HG03103 (cell line): ENCODE data around the gene PNPLA7.
"Not testable (repeated sequence)": the region's sequence is repeated elsewhere in the genome, so short reads cannot be mapped to it uniquely, and the experiment has no call there.

Experiments
- ATAC-seq: cut with Tn5 transposase; IDR thresholded peaks from one replicate; pipeline ENCODE4 v1.9.1; 2021; ENCODE audit warnings: low read depth; ENCODE audit not compliant: unreplicated experiment

PNPLA7 gene

DNA sequence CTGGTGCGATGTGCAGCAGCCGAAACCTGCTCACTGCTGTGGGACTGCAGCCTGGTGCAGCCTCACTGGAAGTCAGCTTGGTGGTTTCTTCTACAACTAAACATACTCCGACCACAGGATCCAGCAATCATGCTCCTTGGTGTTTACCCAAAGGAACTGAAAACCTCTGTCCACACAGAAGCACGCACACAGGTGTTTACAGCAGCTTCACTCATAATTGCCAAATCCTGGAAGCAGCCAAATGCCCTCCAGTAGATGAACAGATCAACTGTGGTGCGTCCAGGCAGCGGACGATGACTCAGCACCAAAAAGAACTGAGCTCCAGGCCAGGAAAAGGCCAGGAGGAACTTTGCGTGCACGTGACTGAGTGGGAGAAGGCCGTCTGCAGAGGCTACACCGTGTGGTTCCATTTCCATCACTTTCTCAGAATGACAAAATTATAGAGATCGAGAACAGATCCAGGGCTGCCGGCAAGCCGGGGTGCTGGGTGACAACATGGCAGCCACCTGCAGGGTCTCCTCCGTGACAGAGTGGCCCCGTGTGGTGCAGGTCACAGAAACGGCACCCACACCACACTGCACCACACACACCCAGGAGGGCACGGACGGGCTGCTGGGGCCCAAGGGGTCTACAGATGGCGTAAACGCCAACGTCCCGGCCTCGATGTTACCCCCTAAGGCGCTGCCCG lies 68.0 kb downstream of the PNPLA7 start:
- no peak for ATAC-seq

DNA sequence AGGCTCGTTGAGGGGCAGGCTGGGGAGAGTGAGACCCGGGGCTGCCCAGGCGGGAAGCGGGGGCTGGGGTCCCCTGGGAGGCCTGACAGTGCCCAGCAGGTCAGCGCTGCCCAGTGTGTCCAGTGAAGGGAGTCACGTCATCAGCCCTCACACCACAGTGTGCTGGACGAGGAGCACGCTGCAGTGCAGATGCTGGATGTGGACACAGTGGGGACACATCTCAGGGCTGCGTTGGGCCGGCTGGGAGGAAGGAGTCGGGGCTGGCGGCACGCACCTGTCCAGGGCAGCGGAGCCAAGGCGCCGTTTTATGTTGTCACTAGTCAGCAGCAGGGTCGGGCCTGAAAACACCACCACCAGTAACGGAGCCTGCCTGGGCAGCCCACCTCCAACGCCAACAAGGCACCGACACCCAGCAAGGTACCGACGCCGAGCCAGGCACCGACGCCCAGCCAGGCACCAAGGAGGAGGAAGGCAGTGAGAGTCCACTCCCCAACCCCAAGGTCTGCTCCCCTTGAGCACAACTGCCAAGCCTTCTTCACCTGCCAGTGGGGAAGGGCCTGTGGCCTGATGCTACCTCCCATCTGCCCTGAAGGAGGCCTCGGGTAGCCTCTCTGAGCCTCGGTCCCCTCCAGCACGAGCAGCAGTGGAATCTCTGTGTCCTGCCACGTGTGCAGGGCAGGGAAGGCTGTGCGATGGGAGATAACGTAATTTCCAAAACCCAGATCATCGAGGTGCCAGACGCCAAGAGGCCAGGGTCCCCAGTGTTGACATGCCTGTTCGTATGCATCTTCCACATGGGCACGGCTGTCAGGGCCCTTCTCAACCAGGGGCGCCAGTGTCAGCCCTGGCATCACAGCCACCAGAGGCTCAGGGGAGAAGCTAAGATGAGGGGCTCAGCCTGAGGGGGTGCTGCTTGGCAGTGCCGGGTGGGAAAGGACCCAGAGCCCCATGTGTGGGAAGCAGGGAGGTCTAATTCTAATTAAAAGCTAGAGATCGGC lies 69.2 kb downstream of the PNPLA7 start:
- no peak for ATAC-seq

DNA sequence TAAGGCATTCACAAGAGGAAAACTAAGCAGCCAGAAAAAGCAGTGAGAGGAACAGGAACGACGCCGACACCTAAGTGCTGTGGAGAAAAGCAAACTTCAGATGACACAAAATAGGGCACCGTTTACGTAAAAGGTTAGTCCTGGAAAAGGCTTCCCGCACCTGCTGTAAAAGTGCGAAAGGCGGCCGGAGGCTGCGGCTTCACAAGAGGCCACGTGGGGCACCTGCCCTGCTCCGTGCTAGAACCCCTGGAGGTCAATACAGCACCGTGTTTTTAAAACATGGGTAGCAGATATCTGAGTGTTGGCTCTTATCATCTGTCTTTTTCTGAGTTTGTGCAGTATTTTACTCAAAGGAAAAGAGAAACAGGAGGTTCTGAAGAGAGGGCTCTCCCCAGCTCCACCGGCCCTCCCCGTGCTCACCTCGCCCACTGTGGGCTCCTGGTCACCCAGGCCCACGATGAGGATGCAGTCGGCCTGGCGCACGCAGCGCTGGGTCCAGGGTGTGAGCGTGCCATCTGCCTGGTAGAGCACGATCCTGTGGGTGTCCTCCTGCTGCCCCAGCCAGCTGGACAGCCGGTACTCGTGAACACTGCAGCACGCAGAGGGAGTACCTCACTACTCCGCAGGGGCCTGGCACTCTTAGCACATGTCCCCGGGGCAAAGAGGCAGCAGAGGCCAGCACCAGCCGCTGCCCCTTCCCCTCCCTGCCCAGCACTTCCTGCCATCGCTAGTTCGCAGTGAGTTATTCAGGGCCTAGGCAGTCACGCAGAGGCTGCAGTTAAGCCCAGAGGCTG lies 70.1 kb downstream of the PNPLA7 start:
- ATAC-seq, result no peak

DNA sequence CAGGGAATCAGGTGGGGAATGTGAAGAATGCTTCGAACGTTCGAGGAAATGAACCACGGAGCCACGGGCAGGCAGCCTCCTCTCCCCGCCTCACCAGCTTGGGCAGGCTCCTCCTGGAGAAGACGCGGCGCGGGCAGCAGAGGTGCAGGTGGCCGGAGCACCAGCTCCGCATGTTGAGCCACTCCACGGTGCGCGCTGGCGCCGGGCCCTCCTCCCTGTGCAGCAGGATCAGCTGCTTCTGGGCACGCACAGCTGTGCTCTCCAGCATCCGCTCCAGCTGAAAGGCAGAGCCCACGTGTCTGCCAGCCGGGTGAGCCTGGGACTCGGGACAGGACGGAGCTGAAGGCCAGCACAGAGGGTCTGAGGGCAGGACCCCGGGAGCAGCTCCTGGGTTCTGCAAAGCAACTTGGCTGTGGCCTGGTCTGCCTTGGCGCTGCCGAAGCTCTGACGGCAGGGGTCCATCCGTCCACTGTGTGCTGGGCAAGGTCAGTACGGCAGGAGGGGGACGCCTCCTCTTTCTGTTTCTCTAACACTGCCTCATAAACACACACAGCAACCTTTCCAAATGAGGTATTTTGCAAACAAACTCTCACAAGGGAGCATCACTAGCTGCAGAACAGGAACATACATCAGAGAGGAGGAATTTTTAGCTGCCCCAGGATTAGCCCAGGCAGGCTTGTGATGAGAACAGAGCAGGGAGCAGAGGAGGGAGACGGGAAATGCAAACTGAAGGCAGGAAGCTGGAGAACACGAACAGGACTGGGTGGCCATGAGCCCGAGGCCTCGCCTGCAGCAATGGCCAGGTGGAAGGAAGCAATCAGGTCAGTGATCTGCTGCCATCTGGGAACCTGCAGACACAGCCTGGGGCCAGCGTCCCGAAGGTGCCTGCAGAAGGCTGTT lies 71.0 kb downstream of the PNPLA7 start:
- no peak for ATAC-seq

DNA sequence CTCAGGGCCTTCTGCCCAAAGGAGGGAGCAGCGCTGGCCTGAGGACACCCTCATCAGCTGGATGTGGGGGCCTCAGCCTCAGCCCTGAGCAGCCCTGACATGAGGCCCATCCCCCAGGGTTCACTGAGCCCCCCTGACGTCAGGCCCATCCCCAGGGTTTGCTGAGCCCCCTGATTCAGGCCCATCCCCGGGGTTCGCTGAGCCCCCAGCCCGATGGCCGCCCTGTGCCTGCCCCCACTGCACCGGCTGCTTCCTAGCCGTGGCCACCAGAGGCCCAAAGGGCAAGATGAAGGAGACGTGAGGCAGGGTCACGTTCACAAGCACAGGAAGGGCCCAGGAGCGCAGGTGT lies 71.6 kb downstream of the PNPLA7 start:
- no peak for ATAC-seq

DNA sequence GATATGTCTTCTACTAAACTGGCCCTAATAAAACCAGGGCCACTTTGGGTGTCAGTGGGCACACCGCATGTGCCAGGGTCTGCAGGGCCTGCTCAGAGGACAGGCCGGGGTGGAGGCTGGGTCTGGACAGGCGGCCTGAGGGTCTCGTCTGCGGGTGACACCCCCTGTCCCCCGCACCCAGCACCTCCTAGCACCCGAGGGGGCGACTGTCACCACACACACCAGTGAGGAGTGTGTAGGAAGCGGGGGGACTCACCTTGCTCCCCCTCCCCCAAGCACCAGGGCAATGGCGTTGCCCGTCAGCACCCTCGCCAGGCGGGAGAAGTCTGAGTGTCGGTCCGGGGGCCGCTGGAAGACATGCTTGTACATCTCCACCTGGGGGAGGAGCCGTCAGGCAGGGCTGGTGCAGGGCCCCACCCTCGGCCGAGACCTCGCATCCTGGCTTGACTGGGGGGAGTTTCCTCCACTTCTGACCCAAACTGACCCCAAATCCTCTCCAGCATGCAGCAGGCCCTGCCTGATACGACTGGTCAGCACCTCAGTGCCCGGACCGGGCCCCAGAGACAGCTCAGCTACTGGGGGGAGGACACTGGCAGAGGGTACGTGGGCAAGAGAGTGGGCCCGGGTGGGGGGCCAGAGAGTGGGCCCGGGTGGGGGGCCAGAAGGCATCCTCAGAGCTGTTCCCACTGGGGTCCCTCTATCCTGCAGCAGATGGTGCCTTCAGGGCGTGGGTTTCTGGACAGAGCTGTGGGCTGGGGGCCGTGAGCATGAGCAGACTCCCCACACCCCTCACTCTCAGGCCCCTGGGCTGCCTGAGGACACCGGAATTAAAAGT lies 72.2 kb downstream of the PNPLA7 start:
- ATAC-seq, result no peak

DNA sequence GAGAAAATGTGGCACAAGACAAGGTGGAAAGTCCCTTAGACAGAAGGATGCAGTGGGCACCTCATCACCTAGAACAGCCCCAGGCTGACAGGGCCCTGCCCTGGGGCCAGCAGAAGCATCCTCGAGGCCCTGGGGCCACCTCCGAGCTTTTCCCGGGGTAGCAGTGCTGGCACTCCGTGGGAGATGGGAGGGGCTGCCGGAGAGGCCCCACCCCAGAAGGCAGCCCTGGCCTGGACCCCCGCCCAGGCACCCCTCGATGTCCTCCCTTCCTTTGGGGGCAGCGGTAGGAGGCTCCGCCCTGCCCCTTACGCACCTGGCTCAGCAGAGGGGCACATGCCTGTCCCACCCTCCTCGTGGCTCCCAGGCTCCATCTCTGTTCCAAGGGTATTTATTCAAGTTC lies 73.3 kb downstream of the PNPLA7 start:
- no peak for ATAC-seq

DNA sequence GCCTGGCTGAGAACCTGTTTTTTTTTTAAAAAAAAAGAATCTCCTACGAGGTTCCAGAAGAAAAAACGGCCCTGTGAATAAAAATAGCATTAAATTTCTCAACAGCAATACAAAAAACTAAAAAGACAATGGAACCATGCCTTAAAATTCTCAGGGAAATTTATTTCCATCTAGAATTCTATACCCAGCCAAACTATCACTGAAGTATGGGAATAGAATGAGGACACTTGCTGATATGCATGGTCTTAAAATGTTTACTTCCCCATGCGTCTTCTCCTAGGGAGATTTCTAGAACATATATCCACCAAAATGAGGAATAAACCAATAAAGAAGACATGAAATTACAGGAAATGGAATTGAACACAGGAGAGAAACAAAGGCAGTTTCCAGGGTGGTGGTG lies 74.5 kb downstream of the PNPLA7 start:
- ATAC-seq, result no peak

DNA sequence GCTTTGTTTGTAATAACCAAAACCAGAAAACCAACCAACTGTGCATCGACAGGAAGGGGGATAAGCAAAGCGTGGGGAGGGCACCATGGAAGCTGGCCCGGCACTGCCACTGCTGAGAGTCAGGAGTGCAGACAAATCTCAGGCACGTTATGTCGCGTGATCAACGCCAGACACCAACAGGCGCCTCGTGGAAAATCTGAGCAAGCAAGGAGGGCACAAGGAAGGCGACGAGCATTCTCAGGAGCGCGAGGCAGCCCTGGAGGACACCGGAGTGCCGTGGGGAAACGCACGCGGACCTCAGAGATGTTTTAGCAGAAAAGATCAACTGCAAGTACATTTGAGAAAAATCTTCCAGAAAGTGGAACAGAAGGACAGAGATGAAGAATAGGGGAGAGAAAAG lies 75.9 kb downstream of the PNPLA7 start:
- no peak for ATAC-seq

DNA sequence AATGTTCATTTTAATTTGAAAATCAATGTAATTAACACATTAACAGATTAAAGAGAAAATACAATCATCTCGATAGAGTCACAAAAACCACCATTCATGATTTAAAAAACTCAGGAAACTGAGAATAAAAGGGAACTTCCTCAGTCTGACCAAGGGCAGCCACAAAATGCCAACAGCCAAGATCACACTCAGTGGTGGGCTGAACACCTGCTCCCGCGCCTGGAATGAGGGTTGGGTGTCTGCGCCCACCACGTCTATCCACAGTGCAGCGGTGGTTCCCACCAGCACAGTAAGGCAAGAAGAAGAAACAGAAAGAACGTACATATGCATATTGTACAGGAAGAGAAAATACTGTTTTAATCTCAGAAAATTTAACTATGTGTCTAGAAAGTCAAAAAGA lies 79.4 kb downstream of the PNPLA7 start:
- ATAC-seq, result no peak

DNA sequence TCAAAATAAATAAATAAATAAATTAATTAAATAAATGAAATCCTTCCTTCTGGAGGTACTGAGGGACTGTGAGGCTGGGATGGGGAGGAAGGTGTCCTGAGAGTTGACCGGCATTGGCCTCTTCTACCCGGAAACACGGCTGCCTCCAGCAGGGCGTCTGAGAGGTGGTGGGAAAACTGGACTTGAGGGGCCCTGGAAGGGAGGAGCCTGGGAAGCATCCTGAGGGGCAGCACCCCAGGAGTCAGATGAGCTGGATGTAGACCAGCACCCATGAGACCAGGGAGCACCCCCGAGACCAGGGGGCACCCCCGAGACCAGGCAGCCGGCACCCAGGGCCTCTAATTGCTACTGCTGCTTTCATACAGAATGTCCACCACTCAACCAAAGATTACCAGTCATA lies 82.3 kb downstream of the PNPLA7 start:
- no peak for ATAC-seq

DNA sequence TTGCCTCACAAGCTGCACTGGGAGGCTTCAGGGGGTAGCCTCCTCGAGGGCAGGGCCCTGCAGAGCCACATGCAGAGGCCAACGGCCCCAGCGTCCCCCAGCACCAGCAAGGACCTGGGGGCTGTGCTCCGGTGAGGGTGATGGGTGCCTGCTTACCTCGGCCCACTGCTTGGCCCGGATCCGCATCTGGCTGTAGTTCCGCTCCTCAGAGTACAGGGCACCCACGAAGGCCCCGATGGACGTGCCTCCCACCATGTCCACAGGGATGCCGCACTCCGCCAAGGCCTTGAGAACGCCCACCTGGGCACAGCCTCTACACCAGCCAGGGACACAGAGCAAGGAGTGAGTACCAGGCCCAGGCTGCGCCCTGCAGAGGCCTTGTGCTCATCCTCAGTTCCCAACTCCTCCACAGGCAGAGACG lies 83.0 kb downstream of the PNPLA7 start:
- ATAC-seq, result no peak

DNA sequence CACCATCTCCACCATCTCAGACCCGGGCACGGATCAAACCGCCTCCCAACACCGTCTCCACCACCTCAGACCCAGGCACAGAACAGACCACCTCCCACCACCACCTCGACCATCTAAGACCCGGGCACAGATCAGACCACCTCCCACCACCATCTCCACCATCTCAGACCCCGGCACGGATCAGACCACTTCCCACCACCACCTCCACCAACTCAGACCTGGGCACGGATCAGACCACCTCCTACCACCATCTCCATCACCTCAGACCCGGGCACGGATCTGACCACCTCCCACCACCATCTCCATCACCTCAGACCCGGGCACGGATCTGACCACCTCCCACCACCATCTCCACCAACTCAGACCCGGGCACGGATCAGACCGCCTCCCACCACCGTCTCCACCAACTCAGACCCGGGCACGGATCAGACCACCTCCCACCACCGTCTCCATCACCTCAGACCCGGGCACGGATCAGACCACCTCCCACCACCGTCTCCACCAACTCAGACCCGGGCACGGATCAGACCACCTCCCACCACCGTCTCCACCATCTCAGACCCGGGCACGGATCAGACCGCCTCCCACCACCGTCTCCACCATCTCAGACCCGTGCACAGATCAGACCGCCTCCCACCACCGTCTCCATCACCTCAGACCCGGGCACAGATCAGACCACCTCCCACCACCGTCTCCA lies 83.7 kb downstream of the PNPLA7 start:
- ATAC-seq, result not testable (repeated sequence)

DNA sequence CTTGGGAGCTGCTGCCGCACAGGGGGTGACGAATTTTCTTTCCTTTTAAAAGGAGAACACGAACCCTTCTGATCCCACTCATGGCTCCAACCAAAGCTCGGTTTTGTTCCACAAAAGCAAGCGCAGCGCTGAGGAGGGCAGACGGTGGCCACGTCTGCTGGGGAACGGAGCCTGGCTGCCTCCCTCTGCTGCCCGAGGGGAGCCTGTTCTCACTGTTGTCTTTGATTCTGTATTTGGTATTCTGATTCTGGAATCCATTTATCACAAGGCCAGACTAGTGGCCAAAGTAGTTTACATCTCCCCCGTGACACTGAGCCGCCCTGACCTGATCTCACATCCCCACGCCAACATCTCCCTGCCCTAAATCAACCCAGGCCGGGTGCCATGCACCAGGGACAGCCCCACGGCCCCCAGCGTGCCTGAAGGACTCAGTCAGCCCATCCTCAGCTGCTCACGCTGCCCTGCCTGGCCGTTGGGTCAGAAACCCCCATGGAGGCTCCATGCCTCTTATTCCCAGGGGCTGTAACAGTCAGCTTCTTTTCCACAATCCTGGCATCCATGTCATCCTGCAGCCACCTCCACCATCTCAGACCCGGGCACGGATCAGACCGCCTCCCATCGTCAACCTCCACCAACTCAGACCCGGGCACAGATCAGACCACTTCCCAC lies 84.3 kb downstream of the PNPLA7 start:
- ATAC-seq, result no peak

DNA sequence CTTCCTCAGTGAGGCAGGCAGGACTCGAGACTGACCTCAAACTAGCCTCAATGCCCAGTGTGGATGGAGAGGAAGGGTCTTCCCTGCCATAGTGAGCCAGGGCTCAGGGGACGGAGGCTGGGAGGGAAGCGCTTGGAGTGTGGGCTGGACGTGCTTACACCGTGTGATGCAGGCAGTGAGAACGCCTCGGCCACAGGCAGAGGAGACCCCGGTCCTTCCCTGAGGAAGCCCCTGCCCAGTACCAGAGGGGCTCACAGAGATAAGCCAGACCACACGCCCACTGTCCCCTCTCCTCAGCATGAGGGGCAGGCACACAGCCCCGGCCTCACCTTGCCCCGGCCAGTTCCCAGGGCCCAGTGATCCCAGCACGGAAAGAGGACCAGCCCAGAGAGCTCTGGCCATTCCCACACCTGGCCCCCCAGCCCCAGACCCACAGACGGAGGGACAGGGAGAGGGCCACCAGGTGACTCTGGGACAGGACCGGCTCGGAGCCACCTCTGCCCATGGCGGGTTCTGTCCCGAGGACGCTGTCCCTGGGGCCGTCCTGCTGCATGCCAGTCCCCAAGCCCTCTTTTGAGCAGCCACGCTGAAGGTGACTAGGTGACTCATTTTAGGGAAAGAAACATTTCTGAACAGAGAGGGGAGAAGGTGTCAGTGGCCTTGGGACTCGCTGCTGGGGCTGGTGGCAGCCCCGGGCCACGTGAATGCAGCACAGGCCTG lies 85.0 kb downstream of the PNPLA7 start:
- ATAC-seq, result no peak

DNA sequence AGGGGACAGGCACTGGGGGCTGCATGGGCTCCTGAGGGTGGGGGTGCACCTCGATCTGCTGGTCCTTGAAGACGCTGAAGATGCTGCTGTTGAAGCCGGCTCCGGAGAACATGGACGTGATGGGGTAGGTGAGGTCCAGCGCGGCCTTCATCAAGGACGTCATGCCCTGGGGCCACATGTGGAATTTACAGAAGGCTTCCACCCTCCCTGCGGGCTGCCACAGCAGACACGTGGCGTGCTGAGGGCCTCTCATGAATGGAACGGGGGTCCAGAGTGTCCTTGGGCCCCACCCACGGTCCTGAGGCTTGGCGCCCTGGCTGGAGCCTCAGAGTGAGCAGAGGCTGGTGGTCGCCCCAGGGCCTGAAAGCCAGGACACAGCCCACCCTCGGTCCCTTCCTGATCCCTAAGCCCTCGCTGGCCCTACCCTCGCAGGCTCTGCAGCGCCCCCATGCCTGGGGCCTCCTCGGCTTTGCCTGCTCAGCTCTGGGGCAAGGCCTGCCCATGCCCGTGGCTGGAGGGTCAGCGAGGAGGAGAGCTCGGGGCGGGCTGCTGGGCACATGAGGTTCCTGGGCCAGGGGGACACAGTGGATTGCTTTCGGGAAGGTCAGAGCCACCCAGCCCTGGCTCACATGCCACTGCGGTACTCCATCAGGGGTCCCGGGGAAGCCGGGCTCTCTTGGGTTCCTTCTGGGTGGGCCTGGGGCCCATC lies 85.8 kb downstream of the PNPLA7 start:
- no peak for ATAC-seq

DNA sequence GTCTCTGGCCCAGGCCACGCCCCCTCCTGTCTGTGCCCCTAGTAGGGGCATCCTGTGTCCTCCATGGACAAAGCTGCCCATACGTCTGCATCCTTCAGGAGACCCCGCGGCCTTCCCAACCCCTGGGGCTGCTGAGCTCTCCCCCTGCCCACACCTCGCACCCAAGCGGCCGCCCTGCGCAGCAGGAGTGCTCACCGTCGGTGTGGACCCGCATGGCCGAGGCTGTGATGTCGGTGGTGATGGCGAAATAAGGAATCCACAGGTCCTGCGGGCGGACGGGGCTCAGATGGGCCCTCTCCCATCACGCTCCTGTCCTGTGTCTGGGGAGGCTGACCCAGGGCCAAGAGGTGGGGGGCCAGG lies 86.3 kb downstream of the PNPLA7 start:
- ATAC-seq, result no peak
